ENCODE measurements around the gene FOXN1. TPM values are rescaled to one million over a fixed set of nuclear protein-coding genes. Genes with fewer than 3 reads are reported as not detected.
A peak's percentile ranks its signal among the peaks of the same experiment; 100 is the strongest.
"Not testable (repeated sequence)": the region's sequence is repeated elsewhere in the genome, so short reads cannot be mapped to it uniquely, and the experiment has no call there.

The FOXN1 gene
- polyA plus RNA-seq, 4 donors = 0.47 to 0.62 (median 0.61) TPM

GRCh38 chr17:28571361-28572122 is 65.4 kb downstream of the FOXN1 start, which contains the start of gene PIGS:
Gene PIGS (minus strand): TSS chr17:28571524. CDS start chr17:28571496, 28 bp downstream.
- peak; percentile 77 to 80 (median 78) for DNase-seq (ENCODE audit: low read depth in 4 of 4, low spot score in 3 of 4)

- DNase-seq (ENCODE audit: low read depth in 4 of 4, low spot score in 3 of 4) = no peak
Measured at GRCh38 chr17:28572259-28573039, 66.3 kb downstream of the FOXN1 start.

GRCh38 chr17:28573040-28573380 is 66.9 kb downstream of the FOXN1 start:
- DNase-seq (ENCODE audit: low read depth in 4 of 4, low spot score in 3 of 4) = no peak

GRCh38 chr17:28573521-28573920 is 67.4 kb downstream of the FOXN1 start:
- DNase-seq (ENCODE audit: low read depth in 4 of 4, low spot score in 3 of 4) = no peak

GRCh38 chr17:28573966-28574480 is 67.9 kb downstream of the FOXN1 start:
- DNase-seq (ENCODE audit: low read depth in 4 of 4, low spot score in 3 of 4) = no peak

- DNase-seq (ENCODE audit: low read depth in 4 of 4, low spot score in 3 of 4) = no peak
Measured at GRCh38 chr17:28574526-28574925, 68.4 kb downstream of the FOXN1 start.

- no peak for DNase-seq (ENCODE audit: low read depth in 4 of 4, low spot score in 3 of 4)
Measured at GRCh38 chr17:28575126-28575795, 69.1 kb downstream of the FOXN1 start.

GRCh38 chr17:28576016-28576415 is 69.9 kb downstream of the FOXN1 start:
- not testable (repeated sequence) for DNase-seq (ENCODE audit: low read depth in 4 of 4, low spot score in 3 of 4)

- peak; percentile 76 to 83 (median 80) for DNase-seq (ENCODE audit: low read depth in 4 of 4, low spot score in 3 of 4)
Measured at GRCh38 chr17:28576758-28577465, 70.8 kb downstream of the FOXN1 start, which contains the start of gene ALDOC. Gene ALDOC (minus strand): TSS chr17:28576895. CDS start chr17:28575532, 1,363 bp downstream.

GRCh38 chr17:28577466-28577824 is 71.3 kb downstream of the FOXN1 start:
- no peak for DNase-seq (ENCODE audit: low read depth in 4 of 4, low spot score in 3 of 4)

- DNase-seq (ENCODE audit: low read depth in 4 of 4, low spot score in 3 of 4) = no peak
Measured at GRCh38 chr17:28578246-28579195, 72.4 kb downstream of the FOXN1 start.

- DNase-seq (ENCODE audit: low read depth in 4 of 4, low spot score in 3 of 4) = no peak
Measured at GRCh38 chr17:28579526-28579925, 73.4 kb downstream of the FOXN1 start.

- DNase-seq (ENCODE audit: low read depth in 4 of 4, low spot score in 3 of 4) = no peak
Measured at GRCh38 chr17:28580959-28581358, 74.8 kb downstream of the FOXN1 start.

- DNase-seq (ENCODE audit: low read depth in 4 of 4, low spot score in 3 of 4) = no peak
Measured at GRCh38 chr17:28582513-28582912, 76.4 kb downstream of the FOXN1 start.

GRCh38 chr17:28584434-28584833 is 78.3 kb downstream of the FOXN1 start:
- DNase-seq (ENCODE audit: low read depth in 4 of 4, low spot score in 3 of 4) = no peak

- no peak for DNase-seq (ENCODE audit: low read depth in 4 of 4, low spot score in 3 of 4)
Measured at GRCh38 chr17:28585851-28586250, 79.7 kb downstream of the FOXN1 start.

All from right renal pelvis (tissue), 4 donors.